Activated CD4-positive, alpha-beta T cell treated with anti-CD3 and anti-CD28 coated beads, Interleukin-2, amount 10 ng/mL, durations not matched to agents 24 days and 14 days (primary cell): ENCODE measurements around the gene MED12. TPM values are rescaled to one million over a fixed set of nuclear protein-coding genes. Genes with fewer than 3 reads are reported as not detected.

Experiments used
- DNase-seq: peaks from one replicate; pipeline ENCODE4 v3.0.0; 2022
- H3K27ac Mint-ChIP-seq: one replicate; pipeline ENCODE4 v1.8.0; 2022; ENCODE audit warnings: mild to moderate bottlenecking, mixed read lengths
- H3K27me3 Mint-ChIP-seq: one replicate; pipeline ENCODE4 v1.8.0; 2022; ENCODE audit warnings: mixed read lengths
- H3K36me3 Mint-ChIP-seq: one replicate; pipeline ENCODE4 v1.8.0; 2022; ENCODE audit warnings: low read depth, mild to moderate bottlenecking, mixed read lengths
- H3K4me1 Mint-ChIP-seq: one replicate; pipeline ENCODE4 v1.8.0; 2021; ENCODE audit warnings: mixed read lengths
- H3K4me3 Mint-ChIP-seq: one replicate; pipeline ENCODE4 v1.8.0; 2022; ENCODE audit warnings: mild to moderate bottlenecking, moderate library complexity, mixed read lengths
- H3K9me3 Mint-ChIP-seq: one replicate; pipeline ENCODE4 v1.8.0; 2021; ENCODE audit warnings: mixed read lengths
- intact Hi-C: fragments of 100-400 bp; cut with micrococcal nuclease; formaldehyde crosslinking; loops from one replicate; pipeline ENCODE4 v1.15.1; 2023
- total RNA-seq: library from RNA; stranded (reverse); gene quantifications from 2 replicates; pipeline ENCODE4 v1.2.3, GENCODE V29; 2022

Gene MED12
- total RNA-seq, 1 donor from 2014 or later = 65.9 TPM

DNA sequence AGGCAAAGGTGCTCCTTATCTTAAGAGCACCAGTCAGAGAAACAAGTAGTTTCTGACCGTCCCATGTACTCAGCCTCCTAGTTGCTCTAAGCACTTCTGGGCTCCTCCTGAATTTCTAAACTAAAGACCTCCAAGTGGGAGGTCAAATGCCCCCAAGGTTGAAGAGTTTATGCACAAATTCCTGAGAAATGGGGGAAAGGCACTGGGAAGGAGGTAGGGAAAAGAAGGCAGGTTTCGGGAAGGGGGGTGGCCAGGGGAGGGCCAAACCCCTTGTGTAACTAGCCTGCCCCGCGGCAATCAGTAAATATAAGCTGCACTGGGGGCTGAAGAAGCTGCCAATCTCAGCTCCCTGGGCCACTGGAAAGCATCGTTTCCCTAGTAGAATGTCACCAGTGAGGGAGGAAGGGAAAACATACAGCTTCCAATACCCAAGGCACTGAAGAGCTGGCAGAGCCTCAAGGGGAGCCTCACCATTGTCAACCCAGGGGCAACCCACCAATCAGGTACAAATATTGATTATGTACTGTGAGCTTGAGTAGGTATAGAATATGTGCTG, 19.4 kb upstream of the MED12 start:
- intact Hi-C loops = loop anchor here (1.0 kb wide), 2 partner anchors 30 to 80 kb away; no protein-coding TSS in a partner anchor
- Mint-ChIP-seq H3K4me1 (peaks cover 48% of the 10 kb centered on the region), H3K9me3 (no peaks in the 10 kb centered on the region), H3K36me3 (peaks cover 8% of the 10 kb centered on the region), H3K27me3 (no peaks in the 10 kb centered on the region), H3K4me3 (no peak overlapping the region), H3K27ac (no peak overlapping the region)
- no peak for DNase-seq

DNA sequence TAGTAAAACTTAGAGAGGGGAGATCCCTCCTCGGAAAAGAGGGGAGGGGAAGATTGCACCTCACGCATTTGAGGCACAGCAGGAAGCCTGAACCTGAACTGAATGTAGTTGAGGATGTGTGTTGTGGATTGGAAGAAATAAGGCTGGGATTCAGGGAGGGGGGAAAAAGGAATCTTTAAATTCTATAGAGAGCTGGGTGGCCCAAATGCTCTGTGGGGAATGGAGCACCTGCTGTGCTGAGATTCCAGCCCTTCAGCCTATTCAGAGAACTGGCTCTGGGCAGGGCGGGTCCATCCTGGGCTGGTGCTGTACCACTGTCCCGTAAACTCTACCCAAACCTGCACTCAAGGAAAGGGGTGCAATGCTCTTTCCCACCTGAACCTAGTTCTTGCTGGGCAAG, 18.7 kb upstream of the MED12 start:
- peaks cover 55% of the 10 kb centered on the region for H3K4me1 Mint-ChIP-seq
- DNase-seq = no peak
- intact Hi-C loops = loop anchor here (10.0 kb wide), 1 partner anchor 155 kb away; the partner anchor contains the start of gene ZMYM3
- no peak overlapping the region for H3K4me3 Mint-ChIP-seq
- peaks cover 15% of the 10 kb centered on the region for H3K36me3 Mint-ChIP-seq
- H3K9me3 Mint-ChIP-seq = no peaks in the 10 kb centered on the region
- H3K27me3 Mint-ChIP-seq = no peaks in the 10 kb centered on the region
- peak overlapping the region; percentile 32 for H3K27ac Mint-ChIP-seq

DNA sequence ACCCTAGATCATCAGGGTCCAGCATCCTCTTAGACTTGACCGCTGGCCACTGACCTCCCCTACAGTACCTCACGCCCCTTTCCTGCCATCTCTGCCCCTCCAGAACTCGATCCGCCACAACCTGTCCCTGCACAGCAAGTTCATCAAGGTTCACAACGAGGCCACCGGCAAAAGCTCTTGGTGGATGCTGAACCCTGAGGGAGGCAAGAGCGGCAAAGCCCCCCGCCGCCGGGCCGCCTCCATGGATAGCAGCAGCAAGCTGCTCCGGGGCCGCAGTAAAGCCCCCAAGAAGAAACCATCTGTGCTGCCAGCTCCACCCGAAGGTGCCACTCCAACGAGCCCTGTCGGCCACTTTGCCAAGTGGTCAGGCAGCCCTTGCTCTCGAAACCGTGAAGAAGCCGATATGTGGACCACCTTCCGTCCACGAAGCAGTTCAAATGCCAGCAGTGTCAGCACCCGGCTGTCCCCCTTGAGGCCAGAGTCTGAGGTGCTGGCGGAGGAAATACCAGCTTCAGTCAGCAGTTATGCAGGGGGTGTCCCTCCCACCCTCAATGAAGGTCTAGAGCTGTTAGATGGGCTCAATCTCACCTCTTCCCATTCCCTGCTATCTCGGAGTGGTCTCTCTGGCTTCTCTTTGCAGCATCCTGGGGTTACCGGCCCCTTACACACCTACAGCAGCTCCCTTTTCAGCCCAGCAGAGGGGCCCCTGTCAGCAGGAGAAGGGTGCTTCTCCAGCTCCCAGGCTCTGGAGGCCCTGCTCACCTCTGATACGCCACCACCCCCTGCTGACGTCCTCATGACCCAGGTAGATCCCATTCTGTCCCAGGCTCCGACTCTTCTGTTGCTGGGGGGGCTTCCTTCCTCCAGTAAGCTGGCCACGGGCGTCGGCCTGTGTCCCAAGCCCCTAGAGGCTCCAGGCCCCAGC, 17.6 kb upstream of the MED12 start:
- Mint-ChIP-seq H3K9me3 (no peaks in the 10 kb centered on the region), H3K27ac (no peak overlapping the region), H3K4me1 (peaks cover 52% of the 10 kb centered on the region), H3K36me3 (peaks cover 21% of the 10 kb centered on the region), H3K27me3 (no peaks in the 10 kb centered on the region), H3K4me3 (no peak overlapping the region)
- intact Hi-C loops = loop anchor here (10.0 kb wide), 1 partner anchor 154 kb away; the partner anchor contains the start of gene ZMYM3
- DNase-seq = peak; percentile 65

DNA sequence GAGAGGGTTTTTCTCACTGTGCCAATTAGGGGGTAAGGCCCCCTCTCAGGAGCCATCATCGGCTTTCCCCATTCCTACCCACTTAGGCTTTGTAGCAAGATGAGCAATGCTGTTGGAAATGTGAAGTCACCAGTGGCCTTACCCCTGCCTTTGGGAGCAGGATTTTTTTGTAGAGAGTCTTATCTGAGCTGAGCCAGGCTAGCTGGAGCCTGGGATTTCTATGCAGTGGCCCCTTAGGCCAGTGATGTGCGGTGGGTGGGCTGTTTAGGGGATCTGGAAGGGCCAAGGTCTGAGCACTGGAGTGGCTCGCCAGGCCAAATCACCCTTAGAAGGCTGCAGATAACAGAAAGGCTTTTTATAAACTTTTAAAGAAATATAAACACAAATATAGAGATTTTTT, 16.1 kb upstream of the MED12 start:
- Mint-ChIP-seq H3K4me3 (no peak overlapping the region), H3K36me3 (peaks cover 33% of the 10 kb centered on the region), H3K4me1 (peaks cover 58% of the 10 kb centered on the region), H3K27ac (peak overlapping the region; percentile 92), H3K27me3 (no peaks in the 10 kb centered on the region), H3K9me3 (no peaks in the 10 kb centered on the region)
- DNase-seq = no peak
- intact Hi-C loops = loop anchor here (10.0 kb wide), 1 partner anchor 153 kb away; the partner anchor contains the start of gene ZMYM3

DNA sequence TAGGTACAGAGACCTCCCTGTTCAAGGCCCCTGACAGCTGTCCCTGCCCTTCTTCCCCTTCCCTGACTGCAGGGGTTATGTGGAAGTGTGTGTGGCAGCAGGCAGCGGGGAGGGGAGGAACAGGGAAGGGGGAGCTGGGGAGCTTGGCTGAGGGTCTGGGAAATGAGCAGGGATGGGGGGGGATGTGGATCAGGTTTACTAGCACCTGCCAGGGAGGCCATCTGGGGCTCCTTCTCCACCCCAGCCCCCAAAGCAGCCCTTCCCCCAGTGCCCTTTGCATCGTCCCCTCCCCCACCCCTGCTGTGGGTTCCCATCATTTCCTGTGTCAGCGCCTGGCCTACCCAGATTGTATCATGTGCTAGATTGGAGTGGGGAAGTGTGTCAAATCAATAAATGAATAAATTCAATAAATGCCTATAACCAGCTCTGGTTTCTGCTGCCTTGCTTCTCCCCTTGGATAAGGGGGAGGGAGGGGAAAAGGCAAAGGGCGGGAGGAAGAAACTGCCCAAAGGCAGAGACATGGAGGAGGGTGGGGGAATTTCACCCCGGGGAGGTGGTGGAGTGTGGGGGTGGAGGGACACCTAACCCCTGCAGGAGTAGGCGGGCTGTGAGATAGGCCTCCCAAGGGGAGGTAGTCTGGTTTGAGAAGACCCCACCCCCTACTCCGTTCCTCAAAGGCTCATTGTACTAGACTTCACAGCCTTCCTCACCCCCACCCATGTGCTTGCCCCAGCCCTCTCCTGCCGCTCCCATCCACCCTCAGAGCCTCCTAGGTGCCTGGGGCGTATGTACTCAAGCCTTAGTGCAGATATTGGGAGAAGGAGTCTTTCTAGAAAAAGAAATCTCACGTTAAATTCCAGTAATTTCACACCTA, 15.0 kb upstream of the MED12 start:
- peaks cover 43% of the 10 kb centered on the region for H3K36me3 Mint-ChIP-seq
- peaks cover 60% of the 10 kb centered on the region for H3K4me1 Mint-ChIP-seq
- no peaks in the 10 kb centered on the region for H3K9me3 Mint-ChIP-seq
- H3K4me3 Mint-ChIP-seq = peak overlapping the region; percentile 83
- DNase-seq = peak; percentile 82
- H3K27me3 Mint-ChIP-seq = no peaks in the 10 kb centered on the region
- intact Hi-C loops = loop anchor here (1.0 to 10.0 kb wide), 3 partner anchors 8 to 151 kb away; partner anchors contain the start of genes IL2RG, MED12 and ZMYM3
- H3K27ac Mint-ChIP-seq = peak overlapping the region; percentile 92

DNA sequence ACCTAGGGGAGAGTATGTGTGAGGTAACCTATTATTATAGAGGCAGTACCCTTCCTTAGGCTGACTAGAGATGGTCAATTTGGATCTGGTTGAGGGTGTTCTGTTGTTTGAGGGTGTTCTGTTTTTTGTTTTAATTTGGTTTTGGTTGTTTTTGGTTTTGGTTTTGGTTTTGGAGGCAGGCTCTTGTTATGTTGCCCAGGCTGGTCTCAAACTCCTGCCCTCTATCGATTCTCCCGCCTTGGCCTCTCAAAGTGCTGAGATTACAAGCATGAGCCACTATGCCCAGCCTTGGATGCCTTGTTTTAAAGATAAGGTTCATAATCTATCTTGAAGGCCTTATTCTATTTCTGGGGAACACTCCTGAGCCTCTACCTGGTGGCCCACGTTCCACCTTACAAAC, 12.8 kb upstream of the MED12 start:
- intact Hi-C loops = loop anchor here (10.0 kb wide), 1 partner anchor 149 kb away; the partner anchor contains the start of gene ZMYM3
- H3K4me3 Mint-ChIP-seq = peak overlapping the region; percentile 74
- peaks cover 66% of the 10 kb centered on the region for H3K36me3 Mint-ChIP-seq
- H3K9me3 Mint-ChIP-seq = no peaks in the 10 kb centered on the region
- no peaks in the 10 kb centered on the region for H3K27me3 Mint-ChIP-seq
- peak; percentile 66 for DNase-seq
- peaks cover 52% of the 10 kb centered on the region for H3K4me1 Mint-ChIP-seq
- H3K27ac Mint-ChIP-seq = peak overlapping the region; percentile 81

DNA sequence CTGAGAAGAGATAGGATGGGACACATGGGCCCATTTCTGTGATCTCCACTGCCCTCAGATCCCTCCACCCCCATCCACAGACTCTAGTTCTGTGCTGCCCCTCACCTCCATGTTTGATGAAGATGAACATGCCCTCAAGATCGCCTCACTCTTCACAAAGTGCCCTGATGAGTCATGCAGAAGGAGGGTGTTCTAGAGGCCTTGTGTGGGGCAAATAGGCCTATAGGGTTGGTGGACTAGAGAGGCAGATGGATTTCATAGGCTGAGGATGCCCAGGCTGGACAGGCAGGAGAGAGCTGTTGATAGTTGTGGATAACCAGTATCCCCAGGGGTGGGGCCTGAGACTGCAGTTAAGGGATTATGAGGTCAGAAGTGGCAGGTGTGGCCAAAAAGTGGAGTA, 12.0 kb upstream of the MED12 start, which contains the start of gene CXorf65:
Gene CXorf65, minus strand, starts transcription at position 314 of the 400 bp plus-strand sequence. Its CDS starts 184 bp downstream, at position 130.
- intact Hi-C loops = loop anchor here (10.0 kb wide), 1 partner anchor 148 kb away; the partner anchor contains the start of gene ZMYM3
- H3K4me1 Mint-ChIP-seq = peaks cover 52% of the 10 kb centered on the region
- DNase-seq = peak; percentile 68
- no peaks in the 10 kb centered on the region for H3K27me3 Mint-ChIP-seq
- no peaks in the 10 kb centered on the region for H3K9me3 Mint-ChIP-seq
- peak within 1 kb of the TSS; percentile 100 for H3K4me3 Mint-ChIP-seq
- H3K36me3 Mint-ChIP-seq = peaks cover 74% of the 10 kb centered on the region
- H3K27ac Mint-ChIP-seq = peak within 1 kb of the TSS; percentile 81

DNA sequence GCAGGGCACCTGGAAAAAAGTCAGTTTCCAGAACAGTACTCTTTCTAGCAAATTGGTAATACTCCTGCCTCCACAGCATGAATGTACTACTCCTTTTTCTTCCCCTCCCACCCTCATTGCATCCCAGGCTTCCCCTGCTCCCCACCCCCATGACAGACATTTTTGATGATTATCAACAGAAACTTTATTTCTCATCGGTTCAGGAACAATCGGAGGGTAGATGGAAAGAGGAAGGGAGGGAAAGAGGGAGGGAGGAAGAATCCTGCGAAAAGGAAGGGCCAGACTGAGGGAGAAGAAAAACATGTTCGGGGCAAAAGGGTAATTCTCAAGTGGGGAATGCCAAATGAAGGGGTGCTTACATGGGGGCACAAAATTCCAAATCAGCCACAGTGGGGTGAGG, 11.2 kb upstream of the MED12 start:
- Mint-ChIP-seq H3K36me3 (peaks cover 72% of the 10 kb centered on the region), H3K27ac (peak overlapping the region; percentile 61), H3K27me3 (no peaks in the 10 kb centered on the region), H3K9me3 (no peaks in the 10 kb centered on the region), H3K4me3 (peak overlapping the region; percentile 100), H3K4me1 (peaks cover 55% of the 10 kb centered on the region)
- intact Hi-C loops = loop anchor here (10.0 kb wide), 1 partner anchor 148 kb away; the partner anchor contains the start of gene ZMYM3
- no peak for DNase-seq

DNA sequence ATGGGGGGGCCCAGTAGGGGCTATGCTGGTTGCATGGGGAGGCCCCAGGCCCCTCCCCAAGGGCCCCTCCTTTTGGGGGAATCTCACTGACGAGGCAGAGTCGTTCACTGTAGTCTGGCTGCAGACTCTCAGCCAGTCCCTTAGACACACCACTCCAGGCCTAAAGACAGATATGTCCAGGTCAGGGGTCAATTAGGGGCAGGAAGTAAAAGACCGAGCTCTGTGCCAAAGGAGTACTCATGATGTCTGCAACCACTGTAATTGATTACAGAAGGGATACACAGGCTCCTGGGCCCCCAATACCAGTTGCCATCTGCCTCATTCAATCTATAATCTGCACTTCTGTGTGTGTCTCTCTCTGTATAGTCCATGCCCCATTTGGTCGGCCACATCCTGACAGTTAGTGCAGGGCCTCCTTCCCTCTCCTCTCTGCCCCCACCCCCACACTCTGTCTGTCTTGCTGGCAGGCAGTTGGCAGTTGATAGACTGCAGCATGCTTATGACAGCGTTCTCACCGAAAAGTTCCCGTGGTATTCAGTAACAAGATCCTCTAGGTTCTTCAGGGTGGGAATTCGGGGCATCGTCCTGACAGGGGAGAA, 10.5 kb upstream of the MED12 start:
- Mint-ChIP-seq H3K36me3 (peaks cover 71% of the 10 kb centered on the region), H3K27ac (peak overlapping the region; percentile 89), H3K4me3 (peak overlapping the region; percentile 100), H3K9me3 (no peaks in the 10 kb centered on the region), H3K27me3 (no peaks in the 10 kb centered on the region), H3K4me1 (peaks cover 53% of the 10 kb centered on the region)
- DNase-seq = peak; percentile 79
- intact Hi-C loops = loop anchor here (10.0 kb wide), 1 partner anchor 147 kb away; the partner anchor contains the start of gene ZMYM3

DNA sequence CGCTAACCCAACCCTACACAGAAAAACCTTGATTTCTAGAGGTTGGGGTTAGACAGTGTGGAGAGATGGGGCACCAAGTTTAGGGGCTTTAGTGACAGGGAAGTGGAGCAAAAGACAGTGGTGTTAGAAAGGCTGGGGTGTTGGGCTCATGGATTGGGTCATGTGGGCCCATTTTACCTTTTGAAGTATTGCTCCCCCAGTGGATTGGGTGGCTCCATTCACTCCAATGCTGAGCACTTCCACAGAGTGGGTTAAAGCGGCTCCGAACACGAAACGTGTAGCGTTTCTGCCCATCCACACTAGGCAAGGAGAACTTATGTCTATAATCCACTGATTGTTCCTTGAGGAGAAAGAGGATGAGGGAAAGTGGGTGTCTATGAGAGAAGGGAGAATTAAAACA, 9.3 kb upstream of the MED12 start:
- Mint-ChIP-seq H3K4me3 (peak overlapping the region; percentile 100), H3K4me1 (peaks cover 45% of the 10 kb centered on the region), H3K27ac (peak overlapping the region; percentile 95), H3K27me3 (no peaks in the 10 kb centered on the region), H3K36me3 (peaks cover 66% of the 10 kb centered on the region), H3K9me3 (no peaks in the 10 kb centered on the region)
- peak; percentile 63 for DNase-seq
- intact Hi-C loops = loop anchor here (10.0 kb wide), 1 partner anchor 146 kb away; the partner anchor contains the start of gene ZMYM3

DNA sequence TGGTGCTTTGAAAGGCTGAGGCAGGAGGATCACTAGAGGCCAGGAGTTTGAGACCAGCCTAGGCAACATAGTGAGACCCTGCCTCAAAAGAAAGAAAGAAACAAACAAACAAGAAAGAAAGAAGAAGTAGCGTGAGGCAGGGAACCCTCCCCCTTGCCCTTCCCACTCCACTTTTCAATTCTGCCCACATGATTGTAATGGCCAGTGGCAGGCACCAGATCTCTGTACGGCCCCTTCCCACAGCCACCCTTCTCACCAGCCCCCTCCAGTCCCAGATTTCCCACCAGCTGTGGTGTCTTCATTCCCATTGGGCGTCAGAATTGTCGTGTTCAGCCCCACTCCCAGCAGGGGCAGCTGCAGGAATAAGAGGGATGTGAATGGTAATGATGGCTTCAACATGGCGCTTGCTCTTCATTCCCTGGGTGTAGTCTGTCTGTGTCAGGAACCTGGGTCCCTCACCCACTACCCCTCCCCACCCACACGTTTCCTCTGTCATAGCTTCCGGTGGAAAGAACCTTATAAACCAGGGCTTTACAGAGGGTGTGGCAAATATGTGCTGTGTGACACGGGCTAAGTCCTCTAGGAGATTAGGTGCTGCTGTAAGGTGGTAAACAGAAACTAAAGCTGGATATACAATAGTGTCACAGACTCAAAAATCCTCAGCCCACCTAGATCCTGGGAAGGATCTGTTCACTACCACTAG, 7.1 kb upstream of the MED12 start, which contains the start of gene IL2RG:
Gene IL2RG, minus strand, starts transcription at position 437 of the 703 bp plus-strand sequence. Its CDS starts 38 bp downstream, at position 399.
- DNase-seq = peak; percentile 93
- H3K27me3 Mint-ChIP-seq = no peaks in the 10 kb centered on the region
- no peaks in the 10 kb centered on the region for H3K9me3 Mint-ChIP-seq
- intact Hi-C loops = loop anchor here (1.0 to 5.0 kb wide), 4 partner anchors 8 to 421 kb away; partner anchors contain the start of genes OGT and TAF1
- peak within 1 kb of the TSS; percentile 100 for H3K4me3 Mint-ChIP-seq
- H3K4me1 Mint-ChIP-seq = peaks cover 31% of the 10 kb centered on the region
- peaks cover 49% of the 10 kb centered on the region for H3K36me3 Mint-ChIP-seq
- H3K27ac Mint-ChIP-seq = peak within 1 kb of the TSS; percentile 95

DNA sequence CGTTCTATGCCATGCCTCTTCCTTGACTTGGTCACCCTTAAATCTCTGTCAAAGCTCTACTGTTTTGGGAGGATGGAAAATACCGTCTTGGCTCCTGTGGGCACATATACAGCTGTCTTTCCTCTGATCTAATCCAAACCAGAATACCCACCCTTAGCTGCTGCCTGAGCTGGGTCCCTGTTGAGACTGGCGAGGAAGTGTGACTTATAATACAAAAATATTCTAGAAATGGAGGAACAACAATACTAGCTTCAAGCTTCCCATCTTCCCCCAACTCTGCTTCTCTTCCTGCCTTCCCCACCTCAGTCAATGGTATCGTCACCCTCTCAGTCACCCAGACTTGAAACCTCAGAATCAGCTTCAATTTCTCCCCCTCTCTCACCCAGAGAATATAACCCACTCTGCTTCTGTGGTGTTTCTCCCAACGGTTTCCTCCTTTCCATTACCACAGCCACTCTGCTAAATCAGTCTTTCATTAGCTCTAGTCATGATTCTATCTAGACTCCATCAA, 6.4 kb upstream of the MED12 start:
- peaks cover 45% of the 10 kb centered on the region for H3K36me3 Mint-ChIP-seq
- no peaks in the 10 kb centered on the region for H3K27me3 Mint-ChIP-seq
- no peak for DNase-seq
- intact Hi-C loops = loop anchor here (1.0 to 5.0 kb wide), 4 partner anchors 9 to 420 kb away; partner anchors contain the start of genes OGT and TAF1
- H3K4me3 Mint-ChIP-seq = peak overlapping the region; percentile 100
- peaks cover 27% of the 10 kb centered on the region for H3K4me1 Mint-ChIP-seq
- H3K27ac Mint-ChIP-seq = peak overlapping the region; percentile 95
- H3K9me3 Mint-ChIP-seq = no peaks in the 10 kb centered on the region
